SK-N-SH (cell line): ENCODE data around the gene PXDN. TPM values are rescaled to one million over a fixed set of nuclear protein-coding genes. Genes with fewer than 3 reads are reported as not detected.

Experiments used
- CTCF ChIA-PET: fragments of 300-600, 350-600 bp; formaldehyde crosslinking; extraction: SDS; loops from one replicate; lab custom pipeline; 2021; lab: Yijun Ruan, JAX
- POLR2A ChIA-PET: fragments of 350-600 bp; sonication (Branson Sonifier 250); formaldehyde crosslinking; extraction: SDS; loops from one replicate; lab custom pipeline; 2020; ENCODE audit warnings: antibody characterized with exemption, inconsistent platforms; lab: Yijun Ruan, JAX
- DNase-seq: peaks from one replicate; pipeline ENCODE4 v3.0.0; 2012
- H2AFZ ChIP-seq: fragments of 200-600 bp; sonication (generic); 2 replicates; pipeline ENCODE4 v1.8.1; 2016; ENCODE audit warnings: antibody characterized with exemption, mild to moderate bottlenecking, low read depth
- H3F3A ChIP-seq: fragments of 200-600 bp; sonication (generic); replicated peaks from 2 replicates; pipeline ENCODE3; 2016; ENCODE audit warnings: antibody characterized with exemption, mild to moderate bottlenecking; ENCODE audit not compliant: insufficient read depth
- H3K27ac ChIP-seq, 2 experiments: fragments of 200-500 bp in 1 of 2; fragments of 200-600 bp in 1 of 2; sonication (Bioruptor generic) in 1 of 2; sonication (generic), shearing (Covaris generic) in 1 of 2; 2 replicates each; pipeline versions ENCODE4 v1.5.1 to v1.6.1; 2014 to 2016; ENCODE audit warnings: low read depth in 2 of 2, inconsistent platforms in 1 of 2, low read length in 1 of 2, mild to moderate bottlenecking in 1 of 2, mixed read lengths in 1 of 2
- H3K27me3 ChIP-seq: fragments of 200-600 bp; sonication (generic), shearing (Covaris generic); 2 replicates; pipeline ENCODE4 v1.6.1; 2016; ENCODE audit warnings: mixed run types; ENCODE audit not compliant: insufficient read depth
- H3K36me3 ChIP-seq, 2 experiments: fragments of 200-500 bp in 1 of 2; fragments of 200-600 bp in 1 of 2; sonication (Bioruptor generic) in 1 of 2; sonication (generic) in 1 of 2; replicated peaks in 1 of 2; 2 replicates each; pipeline versions ENCODE3 to v1.5.1; 2014 to 2016; ENCODE audit warnings: low read length in 1 of 2, mild to moderate bottlenecking in 1 of 2; ENCODE audit not compliant: insufficient read depth in 2 of 2, control insufficient read depth in 1 of 2
- H3K4me1 ChIP-seq, 2 experiments: fragments of 200-500 bp in 1 of 2; fragments of 200-600 bp in 1 of 2; sonication (Bioruptor generic) in 1 of 2; sonication (generic), shearing (Covaris generic) in 1 of 2; 2 replicates each; pipeline versions ENCODE4 v1.5.1 to v1.6.1; 2014 to 2016; ENCODE audit warnings: low read depth in 1 of 2, low read length in 1 of 2, mixed run types in 1 of 2; ENCODE audit not compliant: insufficient read depth in 2 of 2, control insufficient read depth in 1 of 2
- H3K4me2 ChIP-seq: fragments of 200-600 bp; sonication (generic), shearing (Covaris generic); 2 replicates; pipeline ENCODE4 v1.6.1; 2017; ENCODE audit warnings: mixed run types
- H3K4me3 ChIP-seq, 2 experiments: fragments of 200-500 bp in 1 of 2; fragments of 200-600 bp in 1 of 2; sonication (Bioruptor generic) in 1 of 2; sonication (generic), shearing (Covaris generic) in 1 of 2; 2 replicates each; pipeline versions ENCODE4 v1.5.1 to v1.8.1; 2014 to 2016; ENCODE audit warnings: low read depth in 2 of 2, inconsistent platforms in 1 of 2, low read length in 1 of 2, mild to moderate bottlenecking in 1 of 2, mixed read lengths in 1 of 2, moderate library complexity in 1 of 2
- H3K79me2 ChIP-seq: fragments of 200-600 bp; sonication (generic); 2 replicates; pipeline ENCODE4 v1.8.1; 2017; ENCODE audit warnings: mild to moderate bottlenecking; ENCODE audit not compliant: insufficient read depth
- H3K9ac ChIP-seq: fragments of 200-600 bp; sonication (generic); 2 replicates; pipeline ENCODE4 v1.6.1; 2017; ENCODE audit warnings: mixed run types
- H3K9me2 ChIP-seq: fragments of 200-600 bp; sonication (generic); 2 replicates; pipeline ENCODE4 v1.6.1; 2017; ENCODE audit warnings: mixed run types
- H3K9me3 ChIP-seq: fragments of 200-600 bp; sonication (generic); 2 replicates; pipeline ENCODE4 v1.6.1; 2017; ENCODE audit warnings: mixed run types, mild to moderate bottlenecking, moderate library complexity
- H4K20me1 ChIP-seq: fragments of 200-600 bp; sonication (generic); 2 replicates; pipeline ENCODE4 v1.6.1; 2017; ENCODE audit warnings: mild to moderate bottlenecking, mixed run types; ENCODE audit not compliant: insufficient read depth
- CTCF ChIP-seq: fragments of 200-600 bp; sonication (generic); IDR thresholded peaks from 2 replicates; pipeline ENCODE4 v1.6.1; 2017; ENCODE audit warnings: antibody characterized with exemption, mild to moderate bottlenecking, moderate library complexity
- ELF1 ChIP-seq: IDR thresholded peaks from 2 replicates; pipeline ENCODE4 v1.4.0; 2012
- GABPA ChIP-seq: IDR thresholded peaks from 2 replicates; pipeline ENCODE4 v1.4.0; 2012; ENCODE audit warnings: low read depth, mild to moderate bottlenecking
- MAX ChIP-seq: IDR thresholded peaks from 2 replicates; pipeline ENCODE4 v1.4.0; 2012; ENCODE audit warnings: low read depth
- MXI1 ChIP-seq: IDR thresholded peaks from 2 replicates; pipeline ENCODE4 v1.6.1; 2012; ENCODE audit warnings: mild to moderate bottlenecking, low read depth, low read length, improper control_type of control experiment
- NFIC ChIP-seq: IDR thresholded peaks from 2 replicates; pipeline ENCODE4 v1.4.0; 2012; ENCODE audit warnings: borderline replicate concordance
- NRF1 ChIP-seq: IDR thresholded peaks from 2 replicates; pipeline ENCODE4 v1.6.1; 2012; ENCODE audit warnings: low read depth, mild to moderate bottlenecking, low read length
- PBX3 ChIP-seq: IDR thresholded peaks from 2 replicates; pipeline ENCODE4; 2012
- RAD21 ChIP-seq: IDR thresholded peaks from 2 replicates; pipeline ENCODE4 v1.6.1; 2012; ENCODE audit warnings: mild to moderate bottlenecking, low read length
- SIN3A ChIP-seq: IDR thresholded peaks from 2 replicates; pipeline ENCODE4 v1.6.1; 2012; ENCODE audit warnings: low read depth, mild to moderate bottlenecking, low read length, moderate library complexity, borderline replicate concordance
- TAF1 ChIP-seq: IDR thresholded peaks from 2 replicates; pipeline ENCODE4 v1.6.1; 2012; ENCODE audit warnings: low read depth, mild to moderate bottlenecking, low read length, moderate library complexity, borderline replicate concordance
- ZBTB33 ChIP-seq: IDR thresholded peaks from 2 replicates; pipeline ENCODE4 v1.4.0; 2012; ENCODE audit warnings: low read depth, borderline replicate concordance
- WGBS: methylation state at CpG from one replicate; pipeline ENCODE4 v1.1.6; 2017; ENCODE audit warnings: low lambda C conversion rate; 5-methylcytosine and 5-hydroxymethylcytosine counted together
- polyA plus RNA-seq, 3 experiments: library from polyadenylated mRNA; depleted of rRNA; stranded (reverse); fragments of >200 nt; gene quantifications; 2 replicates each; pipeline ENCODE4 v1.2.3, GENCODE V29; 2012

The PXDN gene
- polyA plus RNA-seq (2012; rRNA removed), result 76.8 and 146 TPM in 2 replicates
- 105 and 143 TPM in 2 replicates for polyA plus RNA-seq (2012; cell fraction: cytosol; rRNA removed)
- polyA plus RNA-seq (2012; cell fraction: nucleus; rRNA removed), result 193 and 256 TPM in 2 replicates

GRCh38 chr2:1744446-1745170 is at the start of gene PXDN:
PXDN (minus strand) TSS chr2:1744515; CDS start chr2:1744455, 60 bp downstream.
- Histone ChIP-seq H3K36me3 (peaks cover 3 to 7% of the 10 kb centered on the region in 2 experiments), H3K79me2 (peaks cover 46% of the 10 kb centered on the region), H3K9me2 (no peaks in the 10 kb centered on the region), H3K9ac (peak within 1 kb of the TSS; percentile 98), H3F3A (peaks cover 22% of the 10 kb centered on the region), H3K27me3 (no peaks in the 10 kb centered on the region), H3K4me3 (peak within 1 kb of the TSS; percentile 84 to 91), H3K27ac (peak within 1 kb of the TSS; percentile 95 to 98), H3K9me3 (no peaks in the 10 kb centered on the region)
- CTCF ChIA-PET, result interaction anchor here (0.9 to 2.9 kb wide), 6 partner anchors 14 to 605 kb away, joined by 3 to 15 read pairs (median 4); no protein-coding TSS in a partner anchor
- WGBS, result 11% methylated on average over 29 of the region's 71 CpGs
- TF ChIP-seq TAF1 (peak; percentile 30; the same call in 1 of the 2 replicates), SIN3A (peak; percentile 10; the same call in 1 of the 2 replicates), NFIC (peak; percentile 43; the same call in 1 of the 2 replicates), MAX (0 out of 2 replicates have a peak, but pooled peaks have one; percentile 22), RAD21 (no peak; the same call in 1 of the 2 replicates), GABPA (no peak), NRF1 (peak; percentile 77), ELF1 (no peak), PBX3 (no peak; the same call in 1 of the 2 replicates), ZBTB33 (no peak), MXI1 (peak; percentile 75)
- TF ChIP-seq, all 33 proteins: peak for 6
- Histone ChIP-seq H4K20me1 (no peaks in the 10 kb centered on the region), H3K4me1 (peaks cover 23 to 40% of the 10 kb centered on the region in 2 experiments; a peak in 3 of 4 replicates), H2AFZ (peak within 1 kb of the TSS; percentile 42; the same call in 1 of the 2 replicates), H3K4me2 (peak within 1 kb of the TSS; percentile 89)
- POLR2A ChIA-PET, result interaction anchor here (0.6 to 1.0 kb wide), 4 partner anchors 13 to 151 kb away, joined by 3 to 8 read pairs (median 3); no protein-coding TSS in a partner anchor
- DNase-seq, result peak; percentile 97

- Histone ChIP-seq H3K36me3 (no peaks in the 10 kb centered on the region), H3K9me3 (no peaks in the 10 kb centered on the region), H3F3A (no peaks in the 10 kb centered on the region), H2AFZ (no peak overlapping the region), H4K20me1 (no peaks in the 10 kb centered on the region), H3K4me1 (no peaks in the 10 kb centered on the region; a peak in 1 of 4 replicates), H3K4me3 (no peak overlapping the region), H3K79me2 (no peaks in the 10 kb centered on the region), H3K27me3 (no peaks in the 10 kb centered on the region), H3K9ac (no peak overlapping the region), H3K4me2 (no peak overlapping the region), H3K9me2 (no peaks in the 10 kb centered on the region), H3K27ac (no peak overlapping the region; a peak in 1 of 4 replicates)
- TF ChIP-seq CTCF, result no peak
- no peak for DNase-seq
- ChIA-PET POLR2A (no interaction called here), CTCF (interaction anchor here (2.6 kb wide), 1 partner anchor 24 kb away, joined by 11 read pairs; no protein-coding TSS in a partner anchor)
- WGBS, result 74% methylated on average over 14 of the region's 18 CpGs
These were observed 49.6 kb upstream of the PXDN start for GRCh38 chr2:1793868-1794445.
